ENCODE measurements around the gene ANTXR2. TPM values are rescaled to one million over a fixed set of nuclear protein-coding genes. Genes with fewer than 3 reads are reported as not detected.

ANTXR2 gene
- total and polyA plus RNA-seq, 2 of the 8 experiments (the other 6 are each of a cell fraction or from before 2014, with no cell fraction given): 1.1 to 7.5 TPM

DNA sequence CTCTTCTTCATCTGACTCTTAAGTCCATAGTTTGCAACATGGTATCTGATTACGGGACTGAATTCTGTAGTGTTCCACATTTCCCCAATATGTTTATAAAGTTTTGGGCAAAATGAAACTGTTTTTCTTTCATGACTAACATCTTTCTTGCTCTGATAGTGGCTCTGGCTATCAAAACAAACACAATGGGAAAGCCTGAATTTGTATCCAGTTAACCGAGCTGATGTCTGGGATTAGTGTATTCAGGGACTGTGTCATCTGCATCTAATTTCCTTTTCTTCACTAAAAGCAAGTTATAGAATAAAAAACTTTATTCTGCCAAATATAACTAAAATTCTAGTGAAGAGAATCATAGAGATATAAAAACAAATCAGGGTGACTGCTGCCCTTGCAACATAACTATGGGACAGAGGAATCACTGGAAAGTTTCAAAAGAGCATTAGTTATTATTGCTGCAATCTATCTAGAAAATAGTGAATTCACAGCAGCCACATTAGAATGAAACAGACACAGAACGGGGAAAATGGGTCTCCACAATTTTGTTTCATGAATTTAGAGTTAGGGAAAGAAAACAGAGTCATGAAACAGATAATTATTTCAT is 61.3 kb downstream of the ANTXR2 start:
- Histone ChIP-seq H2BK5ac (ENCODE audit: low read depth, low read length) (no peak overlapping the region), H3K23ac (ENCODE audit: insufficient read length) (no peak overlapping the region), H3K18ac (ENCODE audit: extremely low read depth, low read length) (no peak overlapping the region), H3K4me1 (replicated peaks in 1 of 4; ENCODE audit: control insufficient read depth in 3 of 4, insufficient read depth in 4 of 4, low read length in 3 of 4) (no peaks in the 10 kb centered on the region), H3K27ac (ENCODE audit: low read depth, low read length) (no peak overlapping the region), H2BK20ac (ENCODE audit: low read length) (no peak overlapping the region), H4K8ac (ENCODE audit: extremely low read depth, insufficient read depth, low read length) (no peak overlapping the region), H2BK120ac (replicated peaks; ENCODE audit: low read depth, low read length) (no peak overlapping the region), H3K79me2 (ENCODE audit: control insufficient read depth in 1 of 2, insufficient read depth in 2 of 2, low read length in 2 of 2) (no peaks in the 10 kb centered on the region), H3K27me3 (replicated peaks in 1 of 4; ENCODE audit: control insufficient read depth in 3 of 4, extremely low read depth in 1 of 4, insufficient read depth in 3 of 4, low read length in 3 of 4) (no peaks in the 10 kb centered on the region), H2BK12ac (ENCODE audit: low read depth, low read length) (no peak overlapping the region), H3K56ac (replicated peaks; ENCODE audit: insufficient read length, low read depth, low read length) (no peak overlapping the region), H3K79me1 (ENCODE audit: low read depth, low read length) (no peaks in the 10 kb centered on the region), H3K4me2 (ENCODE audit: insufficient read depth in 1 of 2, low read depth in 2 of 2, low read length in 2 of 2) (no peak overlapping the region), H3K9ac (replicated peaks in 1 of 4; ENCODE audit: extremely low read depth in 1 of 4, low read depth in 3 of 4, low read length in 3 of 4) (no peak overlapping the region), H2AFZ (ENCODE audit: low read length) (no peak overlapping the region), H3K14ac (ENCODE audit: insufficient read length) (no peak overlapping the region), H3K4me3 (ENCODE audit: extremely low read depth in 1 of 4, insufficient read depth in 2 of 4, low read depth in 3 of 4, low read length in 4 of 4) (no peak overlapping the region), H2BK15ac (ENCODE audit: low read length) (no peak overlapping the region), H3K9me3 (ENCODE audit: insufficient read depth in 2 of 2, low read depth in 1 of 2, low read length in 1 of 2) (no peaks in the 10 kb centered on the region), H3K36me3 (ENCODE audit: control insufficient read depth in 2 of 4, insufficient read depth in 4 of 4, low read length in 3 of 4) (no peaks in the 10 kb centered on the region), H4K5ac (ENCODE audit: insufficient read length, low read depth, low read length) (no peak overlapping the region), H2AK5ac (ENCODE audit: low read depth, low read length) (no peak overlapping the region), H3K23me2 (ENCODE audit: low read depth, low read length) (no peaks in the 10 kb centered on the region; the same call in 1 of the 2 replicates), H4K91ac (replicated peaks; ENCODE audit: insufficient read length, low read length) (no peak overlapping the region), H4K20me1 (replicated peaks in 1 of 2; ENCODE audit: control insufficient read depth in 1 of 2, insufficient read depth in 2 of 2, low read length in 2 of 2) (no peaks in the 10 kb centered on the region), H3K4ac (replicated peaks; ENCODE audit: insufficient read length, low read depth, low read length) (no peak overlapping the region)
- WGBS, 2 experiments (ENCODE audit: extremely low coverage in 1 of 2, insufficient coverage in 1 of 2, insufficient read length in 1 of 2, insufficient replicate concordance in 2 of 2, low coverage in 1 of 2, low lambda C conversion rate in 2 of 2, missing lambda C conversion rate in 1 of 2): 92% methylated on average over 3 of the region's 3 CpGs; no CpG with 5 or more reads in 1 of the 2 experiments
- no peak for DNase-seq (ENCODE audit: low read depth in 1 of 2, low spot score in 2 of 2)
- no peak for FAIRE-seq
- ChIA-PET CTCF (ENCODE audit: partially characterized antibody) (no interaction called here), POLR2A (ENCODE audit: partially characterized antibody) (no interaction called here)
- TF ChIP-seq SP1 (IDR thresholded peaks at IDR 0.05; ENCODE audit: low read depth, low read length) (no peak), RFX5 (IDR thresholded peaks at IDR 0.05; ENCODE audit: borderline replicate concordance, low read depth, low read length) (no peak), BCL11A (IDR thresholded peaks at IDR 0.05; ENCODE audit: low read depth in 2 of 2, low read length in 2 of 2) (no peak), SRF (IDR thresholded peaks at IDR 0.05; ENCODE audit: low read depth, low read length) (no peak), SIN3A (conservative IDR thresholded peaks at IDR 0.05 in 1 of 2, IDR thresholded peaks at IDR 0.05 in 1 of 2; ENCODE audit: low read depth in 1 of 2, low read length in 2 of 2) (no peak), GABPA (IDR thresholded peaks at IDR 0.05; ENCODE audit: borderline replicate concordance, insufficient read depth, low read length) (no peak), EP300 (IDR thresholded peaks at IDR 0.05; ENCODE audit: borderline replicate concordance in 1 of 2, low read depth in 2 of 2, low read length in 2 of 2) (no peak)
- TF ChIP-seq, protein P1, sequence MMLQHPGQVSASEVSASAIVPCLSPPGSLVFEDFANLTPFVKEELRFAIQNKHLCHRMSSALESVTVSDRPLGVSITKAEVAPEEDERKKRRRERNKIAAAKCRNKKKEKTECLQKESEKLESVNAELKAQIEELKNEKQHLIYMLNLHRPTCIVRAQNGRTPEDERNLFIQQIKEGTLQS (IDR thresholded peaks at IDR 0.05; ENCODE audit: insufficient read depth, low read depth, low read length): no peak

Data from H1 (cell line).